SK-N-SH treated with all-trans-retinoic acid at 6 μM for 48 hours (cell line): Measurements from ENCODE around the gene CEP250.

Source experiments
- BACH2 ChIP-seq: fragments of 250-450 bp; sonication (Bioruptor Pico); IDR thresholded peaks from 2 replicates; pipeline ENCODE4 v1.9.0; 2021; ENCODE audit warnings: mild to moderate bottlenecking, borderline replicate concordance
- CREB5 ChIP-seq: fragments of 250-450 bp; sonication (Bioruptor Pico); IDR thresholded peaks from 2 replicates; pipeline ENCODE4 v1.5.1; 2020; ENCODE audit warnings: low read depth, mild to moderate bottlenecking, moderate library complexity
- ESRRG ChIP-seq: fragments of 250-450 bp; sonication (Bioruptor Pico); IDR thresholded peaks from 2 replicates; pipeline ENCODE4 v1.6.1; 2021; ENCODE audit warnings: mild to moderate bottlenecking
- GLIS3 ChIP-seq: fragments of 250-450 bp; sonication (Bioruptor Pico); IDR thresholded peaks from 2 replicates; pipeline ENCODE4 v1.5.0; 2020; ENCODE audit warnings: mild to moderate bottlenecking, moderate library complexity
- ZFP30 ChIP-seq: fragments of 450-650 bp; formaldehyde crosslinking; IDR thresholded peaks from 2 replicates; pipeline ENCODE4 v1.5.0; 2022; ENCODE audit warnings: mild to moderate bottlenecking, moderate library complexity

- TF ChIP-seq CREB5 (no peak), ZFP30 (CRISPR knock-in tag) (no peak), ESRRG (CRISPR knock-in tag) (no peak), BACH2 (CRISPR knock-in tag) (no peak), GLIS3 (no peak)
These were observed 107.2 kb downstream of the CEP250 start for GRCh38 chr20:35562541-35563110.
